ENCODE results near the gene PWP2. TPM values are rescaled to one million over a fixed set of nuclear protein-coding genes. Genes with fewer than 3 reads are reported as not detected.
A peak's percentile ranks its signal among the peaks of the same experiment; 100 is the strongest.

Gene PWP2
- total RNA-seq, 1 donor from 2014 or later, result 11.0 TPM

GRCh38 chr21:44071359-44072104, 35.7 kb upstream of the PWP2 start:
- Mint-ChIP-seq H3K4me3 (ENCODE audit: low read depth) (no peak overlapping the region), H3K27ac (no peak overlapping the region), H3K36me3 (ENCODE audit: low read depth) (peaks cover 64% of the 10 kb centered on the region), H3K27me3 (ENCODE audit: low read depth) (no peaks in the 10 kb centered on the region), H3K9me3 (no peaks in the 10 kb centered on the region), H3K4me1 (ENCODE audit: low read depth) (peaks cover 13% of the 10 kb centered on the region)
- intact Hi-C loops (cut with micrococcal nuclease), result no loop called here
- no peak for DNase-seq (ENCODE audit: low spot score)

- intact Hi-C loops (cut with micrococcal nuclease), result no loop called here
- DNase-seq (ENCODE audit: low spot score), result no peak
- no peaks in the 10 kb centered on the region for H3K27me3 Mint-ChIP-seq (ENCODE audit: low read depth)
- H3K27ac Mint-ChIP-seq, result no peak overlapping the region
- peaks cover 12% of the 10 kb centered on the region for H3K4me1 Mint-ChIP-seq (ENCODE audit: low read depth)
- H3K4me3 Mint-ChIP-seq (ENCODE audit: low read depth), result no peak overlapping the region
- no peaks in the 10 kb centered on the region for H3K9me3 Mint-ChIP-seq
- H3K36me3 Mint-ChIP-seq (ENCODE audit: low read depth), result peaks cover 63% of the 10 kb centered on the region
Measured at GRCh38 chr21:44072111-44072510, 35.1 kb upstream of the PWP2 start.

- H3K9me3 Mint-ChIP-seq, result no peaks in the 10 kb centered on the region
- H3K27me3 Mint-ChIP-seq (ENCODE audit: low read depth), result no peaks in the 10 kb centered on the region
- peaks cover 67% of the 10 kb centered on the region for H3K36me3 Mint-ChIP-seq (ENCODE audit: low read depth)
- intact Hi-C loops (cut with micrococcal nuclease), result no loop called here
- no peak for DNase-seq (ENCODE audit: low spot score)
- no peak overlapping the region for H3K4me3 Mint-ChIP-seq (ENCODE audit: low read depth)
- no peak overlapping the region for H3K27ac Mint-ChIP-seq
- peaks cover 16% of the 10 kb centered on the region for H3K4me1 Mint-ChIP-seq (ENCODE audit: low read depth)
Measured at GRCh38 chr21:44074315-44074958, 32.8 kb upstream of the PWP2 start.

- Mint-ChIP-seq H3K9me3 (no peaks in the 10 kb centered on the region), H3K4me1 (ENCODE audit: low read depth) (peaks cover 21% of the 10 kb centered on the region), H3K27ac (peak overlapping the region; percentile 16), H3K36me3 (ENCODE audit: low read depth) (peaks cover 73% of the 10 kb centered on the region), H3K4me3 (ENCODE audit: low read depth) (no peak overlapping the region), H3K27me3 (ENCODE audit: low read depth) (no peaks in the 10 kb centered on the region)
- DNase-seq (ENCODE audit: low spot score), result no peak
- intact Hi-C loops (cut with micrococcal nuclease), result no loop called here
Measured at GRCh38 chr21:44076316-44076715, 30.9 kb upstream of the PWP2 start.

- H3K36me3 Mint-ChIP-seq (ENCODE audit: low read depth), result peaks cover 83% of the 10 kb centered on the region
- DNase-seq (ENCODE audit: low spot score), result no peak
- no peaks in the 10 kb centered on the region for H3K27me3 Mint-ChIP-seq (ENCODE audit: low read depth)
- peaks cover 40% of the 10 kb centered on the region for H3K4me1 Mint-ChIP-seq (ENCODE audit: low read depth)
- no peaks in the 10 kb centered on the region for H3K9me3 Mint-ChIP-seq
- intact Hi-C loops (cut with micrococcal nuclease), result no loop called here
- H3K27ac Mint-ChIP-seq, result peak overlapping the region; percentile 27
- H3K4me3 Mint-ChIP-seq (ENCODE audit: low read depth), result no peak overlapping the region
Measured at GRCh38 chr21:44078411-44078981, 28.7 kb upstream of the PWP2 start.

- Mint-ChIP-seq H3K27me3 (ENCODE audit: low read depth) (no peaks in the 10 kb centered on the region), H3K9me3 (no peaks in the 10 kb centered on the region), H3K36me3 (ENCODE audit: low read depth) (peaks cover 81% of the 10 kb centered on the region), H3K27ac (peak overlapping the region; percentile 28), H3K4me1 (ENCODE audit: low read depth) (peaks cover 48% of the 10 kb centered on the region), H3K4me3 (ENCODE audit: low read depth) (no peak overlapping the region)
- no peak for DNase-seq (ENCODE audit: low spot score)
- intact Hi-C loops (cut with micrococcal nuclease), result no loop called here
Measured at GRCh38 chr21:44079446-44079845, 27.8 kb upstream of the PWP2 start.

- Mint-ChIP-seq H3K4me1 (ENCODE audit: low read depth) (peaks cover 52% of the 10 kb centered on the region), H3K27me3 (ENCODE audit: low read depth) (no peaks in the 10 kb centered on the region), H3K27ac (peak overlapping the region; percentile 70), H3K36me3 (ENCODE audit: low read depth) (peaks cover 83% of the 10 kb centered on the region), H3K4me3 (ENCODE audit: low read depth) (no peak overlapping the region), H3K9me3 (no peaks in the 10 kb centered on the region)
- no peak for DNase-seq (ENCODE audit: low spot score)
- intact Hi-C loops (cut with micrococcal nuclease), result no loop called here
Measured at GRCh38 chr21:44079846-44080245, 27.4 kb upstream of the PWP2 start.

GRCh38 chr21:44082648-44083440, 24.4 kb upstream of the PWP2 start:
- Mint-ChIP-seq H3K36me3 (ENCODE audit: low read depth) (peaks cover 93% of the 10 kb centered on the region), H3K27me3 (ENCODE audit: low read depth) (no peaks in the 10 kb centered on the region), H3K9me3 (no peaks in the 10 kb centered on the region), H3K4me3 (ENCODE audit: low read depth) (peak overlapping the region; percentile 57), H3K4me1 (ENCODE audit: low read depth) (peaks cover 60% of the 10 kb centered on the region), H3K27ac (peak overlapping the region; percentile 95)
- DNase-seq (ENCODE audit: low spot score), result no peak
- intact Hi-C loops (cut with micrococcal nuclease), result loop anchor here (1.0 to 2.0 kb wide), 2 partner anchors 18 to 71 kb away; partner anchors contain the start of gene TRAPPC10

- Mint-ChIP-seq H3K9me3 (no peaks in the 10 kb centered on the region), H3K36me3 (ENCODE audit: low read depth) (peaks cover 94% of the 10 kb centered on the region), H3K27me3 (ENCODE audit: low read depth) (no peaks in the 10 kb centered on the region), H3K4me3 (ENCODE audit: low read depth) (peak overlapping the region; percentile 57), H3K27ac (peak overlapping the region; percentile 95), H3K4me1 (ENCODE audit: low read depth) (peaks cover 64% of the 10 kb centered on the region)
- intact Hi-C loops (cut with micrococcal nuclease), result loop anchor here (1.0 to 2.0 kb wide), 2 partner anchors 19 to 71 kb away; partner anchors contain the start of gene TRAPPC10
- peak; percentile 62 for DNase-seq (ENCODE audit: low spot score)
Measured at GRCh38 chr21:44083631-44084291, 23.4 kb upstream of the PWP2 start.

- H3K9me3 Mint-ChIP-seq, result no peaks in the 10 kb centered on the region
- peaks cover 97% of the 10 kb centered on the region for H3K36me3 Mint-ChIP-seq (ENCODE audit: low read depth)
- H3K4me1 Mint-ChIP-seq (ENCODE audit: low read depth), result peaks cover 71% of the 10 kb centered on the region
- intact Hi-C loops (cut with micrococcal nuclease), result no loop called here
- H3K27me3 Mint-ChIP-seq (ENCODE audit: low read depth), result no peaks in the 10 kb centered on the region
- H3K27ac Mint-ChIP-seq, result peak overlapping the region; percentile 95
- H3K4me3 Mint-ChIP-seq (ENCODE audit: low read depth), result peak overlapping the region; percentile 57
- no peak for DNase-seq (ENCODE audit: low spot score)
Measured at GRCh38 chr21:44084496-44085241, 22.5 kb upstream of the PWP2 start.

- Mint-ChIP-seq H3K27ac (peak overlapping the region; percentile 95), H3K4me1 (ENCODE audit: low read depth) (peaks cover 80% of the 10 kb centered on the region), H3K9me3 (no peaks in the 10 kb centered on the region), H3K36me3 (ENCODE audit: low read depth) (peaks cover 96% of the 10 kb centered on the region), H3K4me3 (ENCODE audit: low read depth) (peak overlapping the region; percentile 50), H3K27me3 (ENCODE audit: low read depth) (no peaks in the 10 kb centered on the region)
- no peak for DNase-seq (ENCODE audit: low spot score)
- intact Hi-C loops (cut with micrococcal nuclease), result no loop called here
Measured at GRCh38 chr21:44085491-44086321, 21.5 kb upstream of the PWP2 start.
